DMS 273 (cell line): ENCODE results near the gene CD84.
"Not testable (repeated sequence)": the region's sequence is repeated elsewhere in the genome, so short reads cannot be mapped to it uniquely, and the experiment has no call there.

Source experiments
- DNase-seq: peaks from one replicate; lab custom pipeline; 2025; ENCODE audit not compliant: unreplicated experiment; lab: John Stamatoyannopoulos, UW

CD84 gene

DNA sequence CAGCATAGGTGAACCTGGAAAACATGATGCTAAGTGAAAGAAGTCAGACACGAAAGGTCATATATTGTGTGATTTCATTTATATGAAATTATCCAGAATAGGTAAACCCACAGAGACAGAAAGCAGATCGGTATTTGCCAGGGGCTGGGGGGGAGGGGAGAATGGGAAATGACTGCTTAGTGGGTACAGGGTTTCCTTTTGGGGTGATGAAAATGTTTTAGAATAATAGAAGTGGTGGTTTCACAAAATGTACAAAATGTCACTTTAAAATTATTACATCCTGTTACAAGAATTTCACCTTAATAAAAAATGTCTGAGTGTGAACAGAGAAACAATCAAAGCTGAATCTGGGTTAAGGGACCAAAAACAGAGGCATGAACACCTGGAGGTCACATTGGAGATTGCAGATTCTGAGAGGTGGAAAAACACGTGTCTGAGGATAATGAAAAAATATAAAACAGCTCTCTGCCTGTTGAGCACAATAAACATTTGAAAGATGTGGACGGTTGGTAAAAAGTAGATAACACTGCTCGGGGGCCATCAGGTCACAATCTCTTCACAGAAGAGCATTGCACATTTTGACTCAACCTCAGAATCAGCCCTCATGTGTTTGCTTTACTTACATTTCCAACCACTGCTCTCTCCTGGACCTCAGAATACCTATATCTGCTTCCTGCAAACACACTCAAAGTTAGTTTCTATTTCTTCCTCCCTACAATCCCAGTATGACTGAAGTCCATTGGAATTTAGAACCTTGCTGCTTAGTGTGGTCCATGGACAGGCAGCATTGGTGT is 59.5 kb downstream of the CD84 start:
- no peak for DNase-seq

DNA sequence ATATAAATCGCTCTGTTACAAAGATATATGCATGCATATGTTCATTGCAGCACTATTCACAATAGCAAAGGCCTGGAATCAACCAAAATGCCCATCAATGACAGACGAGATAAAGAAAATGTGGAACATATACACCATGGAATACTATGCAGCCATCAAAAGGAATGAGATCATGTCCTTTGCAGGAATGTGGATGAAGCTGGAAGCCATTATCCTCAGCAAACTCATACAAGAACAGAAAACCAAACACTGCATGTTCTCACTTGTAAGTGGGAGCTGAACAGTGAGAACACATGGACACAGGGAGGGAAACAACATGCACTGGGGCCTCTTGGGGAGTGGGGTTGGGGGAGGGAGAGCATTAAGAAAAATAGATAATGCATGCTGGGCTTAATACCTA is 61.8 kb downstream of the CD84 start:
- DNase-seq: not testable (repeated sequence)

DNA sequence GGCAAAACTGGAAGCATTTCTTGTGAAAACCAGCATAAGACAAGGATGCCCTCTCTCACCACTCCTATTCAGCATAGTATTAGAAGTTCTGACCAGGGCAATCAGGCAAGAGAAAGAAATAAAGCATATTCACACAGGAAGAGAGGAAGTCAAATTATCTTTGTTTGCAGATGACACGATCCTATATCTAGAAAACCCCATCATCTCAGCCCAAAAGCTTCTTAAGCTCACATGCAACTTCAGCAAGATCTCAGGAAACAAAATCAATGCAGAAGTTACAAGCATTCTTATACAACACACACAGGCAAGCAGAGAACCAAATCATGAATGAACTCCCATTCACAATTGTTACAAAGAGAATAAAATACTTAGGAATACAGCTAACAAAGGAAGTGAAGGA is 63.4 kb downstream of the CD84 start:
- DNase-seq: not testable (repeated sequence)

DNA sequence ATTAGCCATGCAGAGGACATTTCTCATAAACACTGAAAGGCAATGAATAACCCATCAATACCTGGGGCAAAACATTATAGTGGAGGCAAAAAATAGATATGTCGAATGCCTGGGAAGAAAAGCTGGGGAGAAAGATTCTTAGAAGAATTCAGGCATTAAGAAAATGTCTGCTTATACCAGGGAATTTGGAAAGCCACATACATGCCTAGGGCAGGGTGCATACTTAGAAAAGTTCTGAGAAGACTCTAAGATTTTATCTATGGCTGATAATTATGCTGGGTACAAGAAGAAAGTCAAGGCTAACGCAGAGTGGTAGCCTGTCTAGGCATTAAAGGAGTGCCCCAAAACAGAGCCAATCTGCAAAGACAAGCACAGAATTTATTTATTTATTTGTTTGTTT is 74.6 kb downstream of the CD84 start:
- DNase-seq: no peak

DNA sequence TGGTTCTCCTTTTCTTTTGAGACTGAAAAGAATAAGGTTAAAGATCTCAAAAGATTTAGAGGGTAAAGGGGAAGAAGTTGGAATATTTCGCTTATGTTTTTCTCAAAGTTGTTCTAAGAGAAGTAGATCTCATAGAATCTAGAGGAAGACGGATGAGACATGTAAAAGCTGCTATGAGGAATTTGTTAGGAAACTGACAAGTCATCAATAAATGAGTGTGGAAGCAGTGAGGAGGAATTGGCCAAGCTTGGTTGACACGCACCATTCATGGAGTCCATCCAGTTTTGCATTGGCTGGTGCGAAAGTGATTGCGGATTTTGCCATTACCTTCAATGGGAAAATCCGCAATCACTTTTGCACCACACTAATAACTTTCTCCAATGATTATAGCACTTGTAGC is 76.2 kb downstream of the CD84 start:
- no peak for DNase-seq

DNA sequence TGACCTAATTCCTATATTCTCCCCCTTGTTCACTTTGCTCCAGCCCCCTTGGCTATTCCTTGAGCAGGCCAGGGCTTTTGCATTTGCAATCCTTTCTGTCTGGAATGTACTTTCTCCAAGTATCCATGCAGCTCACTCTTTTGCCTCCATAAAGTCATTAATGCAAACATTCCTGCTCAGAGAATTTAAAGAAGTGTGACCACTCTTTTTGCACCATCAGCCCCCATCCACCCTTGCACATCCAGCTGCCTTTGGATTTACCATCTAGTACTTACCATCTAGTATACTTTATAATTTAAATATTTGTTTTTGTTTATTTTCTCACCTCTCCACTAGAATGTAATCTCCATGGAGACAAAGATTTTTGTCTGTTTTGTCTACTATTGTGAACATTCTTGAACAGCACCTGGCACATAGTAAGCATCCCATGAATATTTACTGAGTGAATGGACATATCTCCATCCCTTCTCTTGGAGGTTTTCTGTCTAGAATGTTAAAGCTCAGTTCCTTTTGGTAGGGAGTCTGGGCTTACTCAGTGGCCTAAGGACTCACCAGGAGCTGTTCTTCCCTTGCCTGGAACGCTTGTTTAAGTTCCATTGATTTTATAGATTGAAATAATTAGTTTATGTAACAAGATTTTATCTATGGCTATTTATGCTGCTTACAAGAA is 78.8 kb downstream of the CD84 start:
- no peak for DNase-seq

DNA sequence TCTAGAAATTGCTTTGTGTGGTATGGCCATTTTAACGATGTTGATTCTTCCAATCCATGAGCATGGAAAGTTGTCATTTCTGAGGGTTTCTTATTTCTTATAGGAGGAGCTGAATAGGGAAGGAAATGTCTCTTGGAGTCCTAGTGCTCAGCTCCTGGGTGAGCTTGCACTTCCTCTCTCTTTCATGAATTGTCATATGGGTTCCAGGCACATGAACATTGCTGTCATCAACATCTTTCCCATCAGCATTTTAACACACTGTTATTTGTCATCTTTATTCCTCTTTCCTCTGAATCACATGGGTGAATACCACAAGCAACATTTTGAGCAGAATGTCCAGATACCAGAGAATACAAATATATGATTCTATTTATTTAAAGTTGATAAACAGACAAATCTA is 79.7 kb downstream of the CD84 start:
- DNase-seq: no peak

DNA sequence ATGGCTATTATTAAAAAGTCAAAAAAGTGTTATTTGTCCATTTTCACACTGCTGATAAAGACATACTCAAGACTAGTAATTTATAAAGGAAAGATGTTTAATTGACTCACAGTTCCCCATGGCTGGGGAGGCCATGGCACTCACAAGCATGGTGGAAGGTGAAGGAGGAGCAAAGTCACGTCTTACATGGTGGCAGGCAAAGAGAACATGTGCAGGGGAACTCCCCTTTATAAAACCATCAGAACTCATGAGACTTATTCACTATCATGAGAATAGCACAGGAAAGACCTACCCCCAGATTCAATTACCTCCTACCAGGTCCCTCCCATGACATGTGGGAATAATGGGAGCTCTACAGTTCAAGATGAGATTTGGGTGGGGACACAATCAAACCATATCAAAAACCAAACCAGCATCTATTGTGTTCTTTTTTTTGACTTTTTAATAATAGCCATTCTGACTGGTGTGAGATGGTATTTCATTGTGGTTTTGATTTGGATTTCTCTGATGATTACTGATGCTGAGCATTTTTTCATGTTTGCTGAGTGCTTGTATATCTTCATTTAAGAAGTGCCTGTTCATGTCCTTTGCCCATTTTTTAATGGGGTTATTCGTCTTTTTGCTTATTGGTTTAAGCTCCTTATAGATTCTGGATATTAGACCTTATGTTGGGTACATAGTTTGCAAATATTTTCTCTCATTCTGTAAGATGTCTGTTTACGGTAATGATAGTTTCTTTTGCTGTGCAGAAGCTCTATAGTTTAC is 80.8 kb downstream of the CD84 start:
- not testable (repeated sequence) for DNase-seq

DNA sequence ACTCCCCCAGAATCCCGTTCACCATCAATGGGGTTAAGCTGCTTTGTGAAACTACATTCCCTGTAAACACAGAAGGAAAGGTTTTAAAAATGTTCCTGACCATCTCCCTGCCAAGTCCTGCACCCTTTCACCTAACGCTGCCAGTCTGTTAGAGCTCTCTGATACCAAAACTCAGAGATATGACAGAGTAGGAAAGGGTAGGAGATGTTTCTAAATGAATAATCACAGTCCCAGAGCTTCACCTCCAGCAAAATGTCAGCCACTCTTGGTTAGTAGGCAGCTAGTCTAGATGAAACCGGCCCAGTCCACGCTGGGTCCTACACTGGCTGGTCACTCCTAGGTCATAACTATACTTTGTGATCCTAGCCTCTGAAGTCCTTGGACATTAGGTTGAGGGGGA is 83.0 kb downstream of the CD84 start:
- no peak for DNase-seq

DNA sequence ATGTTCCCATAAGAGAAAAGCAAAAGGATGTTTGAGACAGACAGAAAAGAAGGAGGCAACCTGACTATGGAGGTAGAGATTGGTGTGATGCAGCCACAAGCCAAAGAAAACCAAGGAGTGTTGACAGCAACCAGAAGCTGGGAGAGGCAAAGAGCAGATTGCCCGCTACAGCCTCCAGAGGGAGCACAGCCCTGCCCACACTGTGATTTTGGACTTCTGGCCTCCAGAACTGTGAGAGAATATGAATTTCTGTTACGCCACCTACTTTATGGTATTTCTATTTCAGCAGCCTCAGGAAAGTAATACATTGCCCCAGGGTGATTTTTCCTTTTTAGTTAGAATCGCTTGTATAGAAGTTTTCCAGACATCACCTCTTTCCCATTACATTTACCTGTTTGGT is 84.7 kb downstream of the CD84 start:
- peak; percentile 32 for DNase-seq

DNA sequence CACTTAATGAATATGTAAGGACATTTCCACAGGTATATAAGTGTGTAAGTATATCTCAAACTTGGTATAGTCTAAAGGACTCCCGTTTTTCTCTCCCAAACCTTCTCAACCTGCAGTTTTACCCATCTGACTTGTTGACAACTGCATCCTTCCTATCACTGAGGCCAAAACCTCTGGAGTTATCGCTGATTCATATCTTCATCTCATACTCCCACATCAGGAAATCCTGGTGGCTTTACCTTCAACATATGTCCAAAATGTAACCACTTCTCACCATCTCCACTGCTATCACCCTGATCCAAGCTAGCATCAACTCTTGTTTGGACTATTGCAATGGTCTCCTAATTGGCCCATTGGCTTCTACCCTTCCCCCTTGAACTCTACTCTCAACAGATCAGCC is 86.7 kb downstream of the CD84 start:
- no peak for DNase-seq

DNA sequence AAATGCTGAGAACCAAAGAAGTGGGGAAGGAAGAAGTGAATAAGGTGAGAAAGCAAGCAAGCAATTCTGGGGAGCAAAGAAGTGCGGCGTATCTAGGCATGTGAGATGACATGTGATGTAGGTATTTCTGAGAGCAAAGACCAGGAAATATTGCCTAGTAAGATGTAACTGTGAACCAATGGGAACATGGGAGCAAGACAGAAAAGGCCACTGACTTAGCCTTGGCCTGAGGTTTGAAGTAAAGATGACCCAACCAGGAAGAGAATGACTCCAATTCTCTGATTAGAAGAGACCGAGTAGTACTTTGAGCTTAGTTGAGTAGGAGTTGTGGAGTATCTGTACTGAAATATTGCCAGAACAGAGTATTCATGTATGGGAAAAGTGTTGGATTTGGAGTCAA is 87.3 kb downstream of the CD84 start:
- DNase-seq: no peak
